ENCODE measurements around the gene CIROP.

The CIROP gene

GRCh38 chr14:23097786-23098185 lies 7.0 kb downstream of the CIROP start:
- TF ChIP-seq TAF1 (IDR thresholded peaks at IDR 0.05; ENCODE audit: borderline replicate concordance, insufficient read depth, low read length) (no peak), REST (IDR thresholded peaks at IDR 0.05; ENCODE audit: insufficient read depth in 1 of 2, low read depth in 2 of 2, low read length in 2 of 2) (no peak), FOXP2 (optimal IDR thresholded peaks at IDR 0.05; ENCODE audit: borderline replicate concordance, extremely low read depth, extremely low read length, insufficient read depth) (no peak), POLR2AphosphoS5 (IDR thresholded peaks at IDR 0.05; ENCODE audit: low read depth, low read length) (no peak), SIN3A (IDR thresholded peaks at IDR 0.05; ENCODE audit: borderline replicate concordance, insufficient read depth, low read length) (no peak)

- TF ChIP-seq FOXP2 (optimal IDR thresholded peaks at IDR 0.05; ENCODE audit: borderline replicate concordance, extremely low read depth, extremely low read length, insufficient read depth): no peak
- TF ChIP-seq TAF1 (IDR thresholded peaks at IDR 0.05; ENCODE audit: borderline replicate concordance, insufficient read depth, low read length): peak; percentile 49; the same call in 1 of the 2 replicates
Measured at GRCh38 chr14:23095196-23096108, 9.3 kb downstream of the CIROP start, which contains the start of gene C14orf119. Gene C14orf119, plus strand, starts transcription at chr14:23095505. Its CDS starts 2,154 bp downstream, at chr14:23097659.

- TF ChIP-seq REST (IDR thresholded peaks at IDR 0.05; ENCODE audit: insufficient read depth in 1 of 2, low read depth in 2 of 2, low read length in 2 of 2) (peak in 1 of 2 experiments; percentile 47; a peak in 1 of 4 replicates), TAF1 (IDR thresholded peaks at IDR 0.05; ENCODE audit: borderline replicate concordance, insufficient read depth, low read length) (peak; percentile 76; the same call in 1 of the 2 replicates), FOXP2 (optimal IDR thresholded peaks at IDR 0.05; ENCODE audit: borderline replicate concordance, extremely low read depth, extremely low read length, insufficient read depth) (no peak), SIN3A (IDR thresholded peaks at IDR 0.05; ENCODE audit: borderline replicate concordance, insufficient read depth, low read length) (no peak), POLR2AphosphoS5 (IDR thresholded peaks at IDR 0.05; ENCODE audit: low read depth, low read length) (peak; percentile 46; the same call in 1 of the 2 replicates)
Measured at GRCh38 chr14:23094666-23095195, 10.1 kb downstream of the CIROP start, which contains the start of gene ACIN1. Gene ACIN1, minus strand, starts transcription at chr14:23095136. Its CDS starts 24 bp downstream, at chr14:23095112.

GRCh38 chr14:23093991-23094665 lies 10.7 kb downstream of the CIROP start:
- TF ChIP-seq REST (IDR thresholded peaks at IDR 0.05; ENCODE audit: insufficient read depth in 1 of 2, low read depth in 2 of 2, low read length in 2 of 2) (no peak), POLR2AphosphoS5 (IDR thresholded peaks at IDR 0.05; ENCODE audit: low read depth, low read length) (no peak), FOXP2 (optimal IDR thresholded peaks at IDR 0.05; ENCODE audit: borderline replicate concordance, extremely low read depth, extremely low read length, insufficient read depth) (no peak), TAF1 (IDR thresholded peaks at IDR 0.05; ENCODE audit: borderline replicate concordance, insufficient read depth, low read length) (no peak), SIN3A (IDR thresholded peaks at IDR 0.05; ENCODE audit: borderline replicate concordance, insufficient read depth, low read length) (peak; percentile 90; the same call in 1 of the 2 replicates)

GRCh38 chr14:23093526-23093925 lies 11.3 kb downstream of the CIROP start:
- TF ChIP-seq SIN3A (IDR thresholded peaks at IDR 0.05; ENCODE audit: borderline replicate concordance, insufficient read depth, low read length) (no peak), REST (IDR thresholded peaks at IDR 0.05; ENCODE audit: insufficient read depth in 1 of 2, low read depth in 2 of 2, low read length in 2 of 2) (no peak), POLR2AphosphoS5 (IDR thresholded peaks at IDR 0.05; ENCODE audit: low read depth, low read length) (no peak), TAF1 (IDR thresholded peaks at IDR 0.05; ENCODE audit: borderline replicate concordance, insufficient read depth, low read length) (no peak), FOXP2 (optimal IDR thresholded peaks at IDR 0.05; ENCODE audit: borderline replicate concordance, extremely low read depth, extremely low read length, insufficient read depth) (no peak)
